NOMO-1 treated with DMSO at 0.1 percent for 48 hours (cell line): Measurements from ENCODE around the gene MARCHF9.

Experiments
- DNase-seq: peaks from one replicate; lab custom pipeline; 2025; ENCODE audit not compliant: unreplicated experiment; lab: John Stamatoyannopoulos, UW

The MARCHF9 gene

GRCh38 chr12:57737467-57738460 lies 17.1 kb upstream of the MARCHF9 start:
- no peak for DNase-seq

DNA sequence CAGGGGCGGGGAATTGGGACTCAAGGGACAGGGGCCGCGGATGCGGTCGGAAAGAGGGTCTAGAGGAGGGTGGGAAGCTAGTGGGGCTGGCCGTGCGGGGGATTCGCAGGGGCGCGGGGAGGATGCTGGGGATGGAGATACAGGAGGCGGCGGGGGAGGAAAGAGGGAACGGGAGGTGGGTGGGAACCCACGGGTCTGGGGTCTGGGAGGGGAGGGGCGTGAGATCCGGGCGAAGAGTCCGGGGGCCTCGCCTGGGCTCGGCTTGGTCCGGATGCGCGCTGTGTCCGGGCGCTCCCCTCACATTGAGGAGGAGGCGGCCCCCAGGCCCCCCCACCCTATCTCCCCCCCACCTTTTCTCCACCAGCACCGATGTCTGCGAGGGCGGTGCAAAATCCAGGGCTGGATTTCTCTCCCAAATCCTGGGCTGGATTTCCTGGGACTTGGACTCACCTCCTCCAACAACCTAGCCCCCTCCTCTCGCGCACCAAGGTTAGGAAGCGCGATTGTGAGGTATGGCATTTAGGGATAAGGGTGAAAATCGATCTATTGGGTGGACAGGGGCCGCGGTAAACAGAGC lies 16.2 kb upstream of the MARCHF9 start, which contains the start of gene AGAP2:
AGAP2 (minus strand) TSS at position 82 of the 577 bp plus-strand sequence. CDS start 496 bp downstream, outside the sequence.
- no peak for DNase-seq

GRCh38 chr12:57739387-57739786 lies 15.5 kb upstream of the MARCHF9 start:
- no peak for DNase-seq

GRCh38 chr12:57739914-57740538 lies 14.9 kb upstream of the MARCHF9 start:
- DNase-seq, result no peak

DNA sequence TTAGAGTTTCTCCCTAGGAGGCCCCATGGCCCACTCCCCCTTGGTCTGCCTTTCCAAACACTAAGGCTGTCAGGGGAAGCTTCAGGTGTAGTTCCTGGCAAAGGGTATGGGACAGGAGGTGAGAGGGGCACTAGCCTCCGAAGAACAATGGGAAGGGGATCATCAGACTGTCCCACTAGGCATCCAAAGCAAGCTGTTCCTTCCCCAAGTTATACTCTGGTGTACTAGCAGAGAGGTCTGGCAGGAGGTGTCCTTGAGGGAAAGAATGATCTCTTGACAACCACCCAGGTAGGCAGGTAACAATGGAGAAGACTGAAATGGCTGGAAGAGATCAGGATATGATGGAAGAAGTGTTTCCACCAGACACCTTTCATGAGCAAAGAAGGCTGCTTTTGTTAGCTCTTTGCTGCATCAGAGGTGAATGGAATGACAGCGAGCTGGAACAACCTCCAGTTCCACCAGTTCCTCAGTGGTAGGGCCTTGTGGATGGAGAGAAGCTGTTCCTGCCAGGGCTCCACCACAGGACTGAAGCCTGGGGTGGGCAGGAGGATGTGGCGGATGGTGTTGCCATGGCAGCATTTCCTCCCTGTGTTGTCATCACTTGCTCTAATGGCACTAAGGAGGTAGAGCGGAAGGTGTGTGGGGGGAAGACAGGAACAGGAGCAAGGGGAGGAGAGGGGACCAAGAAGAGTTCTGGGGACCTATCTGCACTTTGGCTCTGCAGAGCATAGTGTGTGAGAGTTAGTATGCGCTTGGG lies 14.1 kb upstream of the MARCHF9 start:
- peak; percentile 30 for DNase-seq

- DNase-seq, result no peak
These were observed 13.5 kb upstream of the MARCHF9 start for GRCh38 chr12:57741413-57741789.

DNA sequence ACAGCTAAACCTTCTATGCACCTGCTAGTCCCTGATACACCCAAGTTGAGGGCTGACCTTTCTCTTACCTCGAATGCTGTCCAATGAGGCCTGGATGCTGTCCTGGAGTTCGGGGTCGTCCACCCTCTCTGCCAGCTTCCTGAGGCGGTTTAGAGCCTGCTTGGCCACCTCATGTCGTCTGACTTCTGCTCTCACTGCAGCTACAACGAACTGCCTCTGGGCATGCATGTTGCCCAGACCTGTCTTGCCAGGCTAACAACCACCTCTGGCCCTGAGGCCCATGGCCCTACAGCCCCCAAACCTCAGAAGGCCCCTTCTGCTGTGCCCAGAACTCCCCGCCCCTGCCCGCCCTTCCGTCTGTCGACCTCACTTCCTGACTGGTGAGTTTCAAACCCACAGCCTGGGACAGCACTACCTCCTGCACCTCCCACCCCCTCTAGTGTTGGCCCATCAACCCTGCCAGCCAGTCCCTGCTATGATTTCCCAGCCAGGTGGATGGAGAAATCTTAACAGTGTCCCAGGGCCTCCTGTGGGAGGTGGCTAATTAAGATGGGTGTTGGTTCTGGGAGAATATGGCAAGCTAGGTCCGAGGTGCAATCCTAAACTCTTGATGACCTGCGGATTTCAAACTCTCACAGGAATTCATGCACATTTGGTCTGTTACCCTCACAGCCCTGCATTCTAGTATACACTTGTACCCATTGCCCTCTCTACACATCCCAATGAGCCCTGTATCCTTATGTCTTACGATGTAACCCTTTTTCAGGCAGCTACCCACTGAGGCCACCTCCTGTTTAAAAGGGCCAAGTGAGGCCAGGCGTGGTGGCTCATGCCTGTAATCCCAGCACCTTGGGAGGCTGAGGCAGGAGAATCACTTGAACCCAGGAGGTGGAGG lies 12.8 kb upstream of the MARCHF9 start:
- DNase-seq, result peak; percentile 78

DNA sequence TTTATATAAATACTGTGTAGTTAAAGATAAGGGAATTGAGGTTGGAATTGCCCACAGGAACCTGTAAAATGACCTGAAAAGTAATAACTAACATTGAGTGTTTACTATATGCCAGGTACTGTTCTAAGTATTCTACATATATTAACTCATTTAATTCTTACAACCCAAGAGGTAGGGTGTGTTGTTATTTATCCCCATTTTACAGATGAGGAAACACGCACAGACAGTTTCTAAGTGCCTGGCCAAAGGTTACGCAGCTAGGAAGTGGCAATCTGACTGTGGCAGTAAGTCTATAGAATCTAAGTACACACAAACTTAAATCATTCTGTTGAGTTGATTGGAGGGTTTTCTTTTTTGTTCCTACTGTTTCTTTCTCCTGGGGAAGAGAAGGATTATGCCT lies 11.1 kb upstream of the MARCHF9 start:
- no peak for DNase-seq

DNA sequence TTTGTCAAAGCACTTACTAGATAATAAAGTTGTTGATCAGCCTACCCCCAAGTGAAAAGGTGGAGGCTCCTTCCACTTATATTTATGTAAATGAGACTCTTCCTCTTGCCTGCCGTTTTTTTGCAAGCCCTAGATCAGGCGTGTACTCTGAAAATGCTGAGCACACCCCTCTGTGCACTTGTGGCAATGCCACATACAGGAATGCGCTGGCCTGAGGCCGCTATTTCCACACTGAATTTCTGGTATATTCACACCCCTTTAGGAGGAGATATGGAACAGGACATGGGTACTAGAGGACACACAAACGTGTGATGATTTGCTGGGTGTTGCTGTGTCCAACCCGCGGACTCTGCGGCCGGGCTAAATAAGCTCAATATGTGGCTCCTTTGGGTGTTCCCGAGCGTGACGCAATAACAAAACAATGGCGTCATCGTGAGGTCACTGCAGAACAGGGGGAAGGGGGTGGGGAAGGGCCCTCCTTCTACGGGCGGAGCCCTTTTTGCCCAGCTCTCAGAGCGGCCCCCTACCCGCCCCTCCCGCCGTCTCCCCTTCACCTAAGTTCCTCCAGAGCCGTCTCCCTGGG lies 10.6 kb upstream of the MARCHF9 start:
- peak; percentile 63 for DNase-seq

GRCh38 chr12:57744777-57745484 lies 10.0 kb upstream of the MARCHF9 start, which contains the start of gene TSPAN31:
Gene TSPAN31 (plus strand): TSS chr12:57745039. CDS start chr12:57745155, 116 bp downstream.
- DNase-seq, result peak; percentile 99

DNA sequence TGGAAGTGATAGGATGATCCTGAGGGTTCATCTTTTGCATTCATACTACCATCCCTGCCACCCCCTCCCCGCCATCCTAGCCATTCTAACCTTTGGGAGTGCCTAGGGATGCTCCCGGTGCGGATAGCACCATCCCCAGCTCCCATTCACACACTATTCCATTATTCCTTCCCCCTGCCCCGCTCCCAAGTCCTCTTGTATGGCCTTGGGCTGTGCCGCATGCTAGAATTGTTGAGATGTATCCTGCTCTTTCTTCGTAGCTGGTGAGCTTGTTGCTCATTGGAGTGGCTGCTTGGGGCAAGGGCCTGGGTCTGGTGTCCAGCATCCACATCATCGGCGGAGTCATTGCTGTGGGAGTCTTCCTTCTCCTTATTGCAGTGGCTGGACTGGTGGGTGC lies 9.4 kb upstream of the MARCHF9 start:
- no peak for DNase-seq

DNA sequence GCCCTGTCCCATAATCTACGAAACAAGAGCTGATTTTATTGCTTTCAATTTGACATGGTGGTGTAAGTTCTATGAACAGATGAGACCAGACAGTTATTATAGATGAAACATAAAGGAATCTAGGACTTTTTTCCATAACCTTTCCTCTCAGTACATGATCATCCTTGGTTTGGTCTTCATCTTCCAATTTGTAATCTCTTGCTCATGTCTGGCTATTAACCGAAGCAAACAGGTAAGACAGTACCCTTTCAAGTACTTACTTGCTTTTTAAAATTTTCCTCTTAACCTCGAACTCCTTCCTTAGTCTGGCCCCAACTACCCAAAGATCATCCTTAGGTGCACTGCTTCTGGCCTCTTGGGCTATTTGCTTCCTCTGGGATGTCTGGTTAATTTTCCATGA lies 8.9 kb upstream of the MARCHF9 start:
- no peak for DNase-seq

GRCh38 chr12:57749061-57749460 lies 5.8 kb upstream of the MARCHF9 start:
- DNase-seq, result no peak

DNA sequence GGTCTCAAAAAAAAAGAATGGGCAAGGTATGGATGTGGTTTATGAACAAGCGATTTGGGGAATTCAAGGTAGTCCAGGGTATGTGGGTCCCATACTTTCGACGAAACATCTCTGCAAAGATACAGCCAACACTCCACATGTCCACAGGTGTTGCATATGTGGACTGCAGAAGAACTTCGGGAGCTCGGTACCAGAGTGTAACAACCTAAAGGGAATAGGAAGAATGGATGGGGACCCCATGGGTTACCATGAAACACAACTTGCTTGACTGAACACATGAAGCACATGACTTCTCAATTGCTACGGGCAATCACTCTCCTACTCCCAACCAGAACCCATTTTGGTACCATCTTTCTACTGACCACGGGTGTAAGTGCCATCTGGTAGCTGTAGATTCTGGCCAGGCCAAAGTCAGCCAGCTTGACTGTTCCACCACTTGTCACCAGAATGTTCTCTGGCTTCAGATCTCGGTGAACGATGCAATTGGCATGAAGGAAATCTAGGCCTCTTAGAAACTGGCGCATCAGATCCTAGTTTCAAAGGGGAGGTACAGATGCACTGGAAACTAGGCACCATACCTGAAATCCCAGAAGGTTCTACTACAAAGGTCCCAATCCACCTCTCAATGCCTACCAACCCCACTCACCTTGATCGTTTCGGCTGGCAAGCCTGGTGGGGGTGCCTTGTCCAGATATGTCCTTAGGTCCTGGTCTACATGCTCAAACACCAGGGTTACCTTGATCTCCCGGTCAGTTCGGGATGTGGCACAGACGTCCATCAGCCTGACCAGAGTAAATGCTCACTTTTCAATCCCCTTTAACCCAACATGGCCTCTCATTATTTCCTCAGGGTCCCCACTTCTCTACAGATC lies 4.1 kb upstream of the MARCHF9 start:
- no peak for DNase-seq

GRCh38 chr12:57751432-57751787 lies 3.5 kb upstream of the MARCHF9 start:
- no peak for DNase-seq

DNA sequence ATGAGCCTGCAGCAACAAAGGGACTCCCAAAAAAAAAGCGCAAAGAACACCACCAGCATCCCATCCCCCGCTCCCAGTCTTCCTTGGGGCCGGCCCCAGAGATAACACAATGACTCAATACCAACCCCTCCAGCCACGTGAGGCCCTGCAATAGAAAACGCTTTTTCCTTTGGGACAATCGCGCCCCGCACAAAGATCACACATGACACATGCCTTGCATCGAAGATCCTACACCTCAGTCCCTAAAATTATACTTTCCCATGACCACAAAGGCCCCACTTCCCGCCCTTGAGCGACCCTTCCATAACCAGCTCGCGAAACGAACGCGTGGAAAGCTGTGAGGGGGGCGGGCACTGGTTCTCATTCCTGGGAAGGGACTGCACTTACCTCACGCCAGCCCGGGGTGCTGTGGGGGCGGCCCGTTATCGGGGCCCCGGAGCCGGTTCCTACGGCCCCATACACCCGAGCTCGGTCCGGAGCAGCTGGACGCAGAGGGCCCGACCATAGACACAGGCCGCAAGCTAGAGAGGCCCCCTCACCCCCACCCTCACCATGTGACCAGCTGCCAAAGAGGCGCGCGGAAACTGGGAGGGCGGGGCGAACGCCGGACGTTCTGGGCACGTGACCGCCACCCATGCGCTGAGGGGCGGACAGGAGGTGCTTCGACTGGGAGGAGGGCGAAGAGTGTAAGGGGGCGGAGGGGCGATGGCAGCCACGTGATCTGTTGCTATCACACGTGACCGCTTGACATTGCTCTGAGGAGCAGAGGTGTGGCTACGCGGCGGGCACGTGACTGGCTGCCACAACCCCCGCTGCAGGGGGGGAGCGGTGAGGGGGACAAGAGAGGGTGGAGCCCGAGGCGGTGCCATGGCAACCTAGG lies 2.9 kb upstream of the MARCHF9 start, which contains the start of gene CDK4:
CDK4 (minus strand) TSS at position 523 of the 880 bp plus-strand sequence. CDS start 593 bp downstream, outside the sequence.
- peak; percentile 100 for DNase-seq

- no peak for DNase-seq
These were observed 2.3 kb upstream of the MARCHF9 start for GRCh38 chr12:57752668-57753000.
